HEK293 (cell line): ENCODE data around the gene SLC2A2.

ENCODE experiments used
- BCL11A ChIP-seq: fragments of 450-650 bp; formaldehyde crosslinking; IDR thresholded peaks from 2 replicates; pipeline ENCODE4 v1.5.1; 2016; ENCODE audit warnings: low read depth, missing biosample characterization, missing genetic modification characterization
- CTCF ChIP-seq: fragments of 450-650 bp; formaldehyde crosslinking; IDR thresholded peaks from 2 replicates; pipeline ENCODE4 v1.5.1; 2016; ENCODE audit warnings: missing biosample characterization, missing genetic modification characterization
- HIC1 ChIP-seq: fragments of 450-650 bp; formaldehyde crosslinking; IDR thresholded peaks from 2 replicates; pipeline ENCODE4 v1.5.1; 2016; ENCODE audit warnings: missing biosample characterization, missing genetic modification characterization
- PRDM4 ChIP-seq: fragments of 450-650 bp; formaldehyde crosslinking; IDR thresholded peaks from 2 replicates; pipeline ENCODE4 v1.5.1; 2017; ENCODE audit warnings: missing biosample characterization, missing genetic modification characterization
- PRDM6 ChIP-seq: fragments of 450-650 bp; formaldehyde crosslinking; IDR thresholded peaks from 2 replicates; pipeline ENCODE4 v1.5.1; 2017; ENCODE audit warnings: missing biosample characterization, missing genetic modification characterization
- REST ChIP-seq: fragments of 450-650 bp; formaldehyde crosslinking; IDR thresholded peaks from 2 replicates; pipeline ENCODE4 v1.5.1; 2016; ENCODE audit warnings: missing biosample characterization, missing genetic modification characterization
- SETDB1 ChIP-seq: IDR thresholded peaks from one replicate; pipeline ENCODE4 v1.6.1; 2017; ENCODE audit warnings: mild to moderate bottlenecking, low read length, moderate library complexity, mixed read lengths; ENCODE audit not compliant: insufficient read length
- SP2 ChIP-seq: fragments of 450-650 bp; formaldehyde crosslinking; IDR thresholded peaks from 2 replicates; pipeline ENCODE4 v1.5.1; 2016; ENCODE audit warnings: missing biosample characterization, missing genetic modification characterization
- ZFHX2 ChIP-seq: fragments of 450-650 bp; formaldehyde crosslinking; conservative IDR thresholded peaks from 2 replicates; pipeline ENCODE4 v1.5.1; 2016; ENCODE audit warnings: missing biosample characterization, missing genetic modification characterization
- ZNF239 ChIP-seq: fragments of 450-650 bp; formaldehyde crosslinking; IDR thresholded peaks from 2 replicates; pipeline ENCODE4 v1.5.1; 2016; ENCODE audit warnings: missing biosample characterization, missing genetic modification characterization
- ZNF514 ChIP-seq: fragments of 450-650 bp; formaldehyde crosslinking; IDR thresholded peaks from 2 replicates; pipeline ENCODE4 v1.5.1; 2016; ENCODE audit warnings: missing biosample characterization, missing genetic modification characterization
- ZNF645 ChIP-seq: fragments of 450-650 bp; formaldehyde crosslinking; IDR thresholded peaks from 2 replicates; pipeline ENCODE4; 2016; ENCODE audit warnings: missing biosample characterization, missing genetic modification characterization
- ZSCAN5A ChIP-seq: fragments of 450-650 bp; formaldehyde crosslinking; IDR thresholded peaks from 2 replicates; pipeline ENCODE4 v1.5.1; 2016; ENCODE audit warnings: missing biosample characterization, missing genetic modification characterization

- TF ChIP-seq ZNF645 (tag by site-specific recombination) (no peak), PRDM6 (tag by site-specific recombination) (no peak), PRDM4 (tag by site-specific recombination) (no peak), ZNF514 (tag by site-specific recombination) (no peak), CTCF (tag by site-specific recombination) (no peak), SP2 (tag by site-specific recombination) (no peak), ZNF239 (tag by site-specific recombination) (no peak), REST (tag by site-specific recombination) (no peak), HIC1 (tag by site-specific recombination) (no peak), BCL11A (tag by site-specific recombination) (no peak), ZFHX2 (no peak), SETDB1 (no peak), ZSCAN5A (tag by site-specific recombination) (no peak)
Observed at GRCh38 chr3:170991664-170992063, 34.9 kb downstream of the SLC2A2 start.
